NCI-H748 treated with DMSO at 0.1 percent for 48 hours (cell line): ENCODE measurements around the gene KIF26B.
"Not testable (repeated sequence)": the region's sequence is repeated elsewhere in the genome, so short reads cannot be mapped to it uniquely, and the experiment has no call there.

Experiments used
- DNase-seq: peaks from one replicate; lab custom pipeline; 2025; lab: John Stamatoyannopoulos, UW

KIF26B gene

DNA sequence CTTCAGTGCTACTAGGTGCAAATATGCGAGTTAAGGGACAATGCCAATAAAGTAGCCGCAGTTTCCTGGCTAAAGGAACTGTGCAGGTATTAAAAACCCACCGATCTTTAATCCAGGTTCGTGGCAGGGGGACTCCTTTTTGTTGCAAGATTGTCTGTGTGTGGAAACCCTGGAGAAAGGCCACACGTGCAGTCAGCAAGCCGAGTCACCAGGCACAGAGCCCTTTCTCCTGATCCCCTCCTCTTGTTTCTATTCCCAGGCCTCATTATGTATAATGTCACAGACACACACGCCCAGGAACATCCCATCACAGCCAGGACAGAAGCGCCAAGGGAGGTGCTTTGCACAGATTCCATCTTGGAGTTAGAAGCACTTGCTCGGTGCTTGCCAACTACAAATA lies 528.9 kb downstream of the KIF26B start:
- DNase-seq = no peak

DNA sequence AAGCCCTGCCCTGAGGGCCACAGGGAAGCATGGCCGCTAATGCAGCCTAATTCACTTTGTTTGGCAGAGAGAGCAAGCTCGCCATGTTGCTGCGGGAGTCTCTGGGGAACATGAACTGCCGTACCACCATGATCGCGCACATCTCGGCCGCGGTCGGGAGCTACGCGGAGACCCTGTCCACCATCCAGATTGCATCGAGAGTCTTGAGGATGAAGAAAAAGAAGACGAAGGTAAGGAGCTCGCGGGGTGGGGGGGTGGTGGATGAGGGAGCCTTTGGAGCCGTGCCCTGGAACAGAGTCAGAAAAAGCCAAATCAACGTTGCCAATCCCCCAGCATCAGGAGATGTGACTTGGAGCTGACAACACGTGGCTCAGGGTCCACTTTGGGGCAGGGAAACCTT lies 529.4 kb downstream of the KIF26B start:
- no peak for DNase-seq

DNA sequence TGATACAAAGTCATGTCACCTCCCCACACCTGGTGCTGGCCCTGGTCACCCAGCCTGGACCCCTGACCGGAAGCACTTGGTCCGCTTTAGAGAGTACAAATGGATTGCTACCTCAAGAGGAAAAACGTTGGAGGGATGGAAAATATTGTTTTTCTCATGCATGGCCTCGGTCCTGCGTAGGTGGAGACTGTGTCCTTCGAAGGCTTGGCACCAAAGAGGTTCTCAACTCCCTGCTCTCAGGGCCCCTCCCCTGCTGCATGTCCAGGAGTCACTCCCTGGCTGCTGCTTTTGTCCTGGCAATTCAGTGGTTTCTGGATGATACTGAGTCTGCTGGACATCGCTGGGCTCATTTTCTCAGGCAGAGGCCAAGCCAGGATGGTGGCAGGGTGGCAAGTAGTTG lies 529.8 kb downstream of the KIF26B start:
- DNase-seq = no peak

DNA sequence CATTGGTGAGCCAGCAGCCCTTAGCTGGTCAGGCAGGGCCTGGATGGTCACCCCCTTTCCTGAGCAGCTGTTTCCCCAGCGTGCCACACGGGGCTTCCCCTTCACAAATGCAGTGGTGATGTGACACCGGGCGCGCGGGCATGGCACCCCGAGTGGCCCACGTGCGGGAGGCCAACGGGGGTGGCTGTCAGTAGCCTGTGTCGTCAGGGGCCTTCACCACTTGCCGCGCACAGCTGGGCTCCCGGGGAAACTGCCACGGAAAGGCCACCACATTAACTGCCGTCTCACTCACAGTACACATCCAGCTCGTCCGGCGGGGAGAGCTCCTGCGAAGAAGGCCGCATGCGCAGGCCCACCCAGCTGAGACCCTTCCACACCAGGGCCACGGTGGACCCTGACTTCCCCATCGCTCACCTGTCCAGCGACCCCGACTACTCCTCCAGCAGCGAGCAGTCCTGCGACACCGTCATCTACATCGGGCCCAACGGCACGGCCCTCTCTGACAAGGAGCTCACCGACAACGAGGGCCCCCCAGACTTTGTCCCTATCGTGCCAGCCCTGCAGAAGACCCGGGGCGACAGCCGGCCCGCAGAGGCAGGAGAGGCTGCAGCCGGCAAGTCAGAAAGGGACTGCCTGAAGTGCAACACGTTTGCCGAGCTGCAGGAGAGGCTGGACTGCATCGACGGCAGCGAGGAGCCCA lies 530.5 kb downstream of the KIF26B start:
- DNase-seq = no peak

DNA sequence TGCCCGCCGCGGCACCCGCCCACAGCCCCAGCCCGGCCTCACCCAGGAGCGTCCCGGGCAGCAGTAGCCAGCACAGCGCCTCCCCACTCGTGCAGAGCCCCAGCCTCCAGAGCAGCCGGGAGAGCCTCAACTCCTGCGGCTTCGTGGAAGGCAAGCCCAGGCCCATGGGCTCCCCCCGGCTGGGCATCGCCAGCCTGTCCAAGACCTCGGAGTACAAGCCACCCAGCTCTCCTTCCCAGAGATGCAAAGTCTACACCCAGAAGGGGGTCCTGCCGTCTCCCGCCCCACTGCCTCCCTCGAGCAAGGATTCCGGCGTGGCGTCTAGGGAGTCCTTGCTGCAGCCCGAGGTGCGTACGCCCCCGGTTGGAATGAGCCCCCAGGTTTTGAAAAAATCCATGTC lies 531.2 kb downstream of the KIF26B start:
- DNase-seq = no peak

DNA sequence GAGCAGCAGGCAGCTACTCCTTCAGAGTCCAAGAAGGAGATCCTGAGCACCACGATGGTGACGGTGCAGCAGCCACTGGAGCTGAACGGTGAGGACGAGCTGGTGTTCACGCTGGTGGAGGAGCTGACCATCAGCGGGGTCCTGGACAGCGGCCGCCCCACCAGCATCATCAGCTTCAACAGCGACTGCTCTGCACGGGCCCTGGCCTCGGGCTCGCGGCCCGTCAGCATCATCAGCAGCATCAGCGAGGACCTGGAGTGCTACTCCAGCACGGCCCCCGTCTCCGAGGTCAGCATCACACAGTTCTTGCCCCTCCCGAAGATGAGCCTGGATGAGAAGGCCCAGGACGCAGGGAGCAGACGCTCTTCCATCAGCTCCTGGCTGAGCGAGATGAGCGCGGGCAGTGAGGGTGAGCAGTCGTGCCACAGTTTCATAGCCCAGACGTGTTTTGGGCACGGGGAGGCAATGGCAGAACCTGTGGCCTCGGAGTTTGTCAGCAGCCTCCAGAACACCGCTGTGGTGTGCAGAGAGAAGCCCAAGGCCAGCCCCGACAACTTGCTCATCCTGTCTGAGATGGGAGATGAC lies 531.8 kb downstream of the KIF26B start:
- no peak for DNase-seq

DNA sequence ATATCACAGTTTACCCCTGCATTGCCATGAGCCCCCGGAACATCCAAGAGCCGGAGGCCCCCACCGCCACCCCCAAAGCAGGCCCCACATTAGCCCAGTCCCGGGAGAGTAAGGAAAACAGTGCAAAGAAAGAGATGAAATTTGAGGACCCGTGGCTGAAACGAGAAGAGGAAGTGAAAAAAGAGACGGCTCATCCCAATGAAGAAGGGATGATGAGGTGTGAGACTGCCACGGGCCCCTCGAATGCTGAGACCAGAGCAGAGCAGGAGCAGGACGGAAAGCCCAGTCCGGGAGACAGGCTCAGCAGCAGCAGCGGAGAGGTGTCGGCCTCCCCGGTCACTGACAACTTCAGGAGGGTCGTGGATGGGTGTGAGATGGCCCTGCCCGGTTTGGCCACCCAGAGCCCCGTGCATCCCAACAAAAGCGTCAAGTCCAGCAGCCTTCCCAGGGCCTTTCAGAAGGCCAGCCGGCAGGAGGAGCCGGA lies 532.4 kb downstream of the KIF26B start:
- no peak for DNase-seq

DNA sequence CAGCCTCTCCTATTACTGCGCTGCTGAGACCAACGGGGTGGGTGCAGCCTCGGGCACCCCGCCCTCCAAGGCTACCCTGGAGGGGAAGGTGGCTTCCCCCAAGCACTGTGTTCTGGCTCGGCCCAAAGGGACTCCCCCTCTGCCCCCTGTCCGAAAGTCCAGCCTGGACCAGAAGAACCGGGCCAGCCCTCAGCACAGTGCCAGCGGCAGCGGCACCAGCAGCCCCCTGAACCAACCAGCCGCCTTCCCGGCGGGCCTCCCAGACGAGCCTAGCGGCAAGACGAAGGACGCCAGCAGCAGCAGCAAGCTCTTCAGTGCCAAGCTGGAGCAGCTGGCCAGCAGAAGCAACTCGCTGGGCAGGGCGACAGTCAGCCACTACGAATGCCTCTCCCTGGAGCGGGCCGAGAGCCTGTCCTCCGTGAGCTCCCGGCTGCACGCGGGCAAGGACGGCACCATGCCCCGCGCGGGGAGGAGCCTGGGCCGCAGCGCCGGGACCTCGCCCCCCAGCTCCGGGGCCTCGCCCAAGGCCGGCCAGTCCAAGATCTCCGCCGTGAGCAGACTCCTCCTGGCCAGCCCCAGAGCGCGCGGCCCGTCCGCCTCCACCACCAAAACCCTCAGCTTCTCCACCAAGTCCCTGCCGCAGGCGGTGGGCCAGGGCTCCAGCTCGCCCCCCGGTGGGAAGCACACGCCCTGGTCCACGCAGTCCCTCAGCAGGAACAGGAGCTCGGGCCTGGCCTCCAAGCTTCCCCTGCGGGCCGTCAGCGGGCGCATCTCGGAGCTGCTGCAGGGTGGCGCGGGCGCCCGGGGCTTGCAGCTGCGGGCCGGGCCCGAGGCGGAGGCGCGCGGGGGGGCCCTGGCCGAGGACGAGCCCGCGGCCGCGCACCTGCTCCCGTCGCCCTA lies 533.1 kb downstream of the KIF26B start:
- DNase-seq = no peak

DNA sequence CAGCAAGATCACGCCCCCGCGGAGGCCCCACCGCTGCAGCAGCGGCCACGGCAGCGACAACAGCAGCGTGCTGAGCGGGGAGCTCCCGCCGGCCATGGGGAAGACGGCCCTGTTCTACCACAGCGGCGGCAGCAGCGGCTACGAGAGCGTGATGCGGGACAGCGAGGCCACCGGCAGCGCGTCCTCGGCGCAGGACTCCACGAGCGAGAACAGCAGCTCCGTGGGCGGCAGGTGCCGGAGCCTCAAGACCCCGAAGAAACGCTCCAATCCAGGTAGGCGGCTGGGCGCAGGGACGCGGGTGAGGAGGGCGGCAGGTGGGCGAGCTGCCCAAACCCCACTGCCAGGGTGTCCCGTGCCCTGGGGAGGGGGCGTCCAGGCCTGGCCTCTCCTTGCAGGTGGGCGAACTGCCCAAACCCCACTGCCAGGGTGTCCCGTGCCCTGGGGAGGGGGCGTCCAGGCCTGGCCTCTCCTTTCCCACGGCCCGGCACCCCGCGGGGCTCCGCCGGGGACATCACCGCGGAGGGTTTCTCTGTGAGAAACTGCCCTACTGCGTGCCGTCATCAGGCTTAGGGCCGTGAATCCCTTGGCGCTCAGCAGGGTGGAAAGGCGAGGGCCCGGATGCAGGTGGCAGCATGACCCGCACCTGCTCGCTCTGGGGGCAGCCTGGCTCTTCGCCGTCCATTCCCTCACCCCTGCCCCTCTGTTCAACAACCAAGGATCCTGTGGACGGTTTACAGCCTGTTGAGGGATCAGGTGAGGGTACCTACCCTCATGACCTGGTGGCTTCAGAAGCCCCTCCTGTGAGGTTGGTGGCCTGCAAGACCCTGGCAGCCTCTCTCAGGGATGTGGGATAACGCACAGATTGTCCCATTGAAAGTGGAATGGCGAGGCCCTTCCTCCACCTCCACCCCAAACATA lies 534.0 kb downstream of the KIF26B start:
- DNase-seq = no peak

DNA sequence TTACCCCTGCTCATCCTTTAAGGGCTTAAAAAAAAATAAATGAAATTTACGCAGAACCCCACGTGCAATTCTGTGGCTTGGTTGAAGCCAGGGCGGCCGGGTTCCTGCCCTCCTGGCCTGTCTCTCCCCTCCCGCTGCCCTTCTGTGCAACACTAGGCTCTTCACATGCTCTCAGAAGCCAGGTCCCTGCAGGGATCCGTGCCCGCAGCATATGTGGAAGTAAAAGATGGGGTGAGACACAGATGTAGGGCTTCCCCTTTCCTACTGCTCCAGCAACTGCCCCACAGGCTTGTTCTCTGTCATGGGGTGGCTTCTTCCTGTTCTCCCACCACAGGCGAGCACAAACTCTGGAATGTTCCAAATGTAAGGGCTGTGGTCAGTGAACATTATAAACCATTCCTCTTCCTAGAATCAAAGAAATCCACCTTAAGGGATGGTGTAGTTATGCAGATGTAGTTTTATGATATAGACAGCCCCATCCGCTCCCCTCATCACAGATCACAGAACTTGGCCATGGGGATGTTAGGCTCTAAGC lies 535.4 kb downstream of the KIF26B start:
- no peak for DNase-seq

DNA sequence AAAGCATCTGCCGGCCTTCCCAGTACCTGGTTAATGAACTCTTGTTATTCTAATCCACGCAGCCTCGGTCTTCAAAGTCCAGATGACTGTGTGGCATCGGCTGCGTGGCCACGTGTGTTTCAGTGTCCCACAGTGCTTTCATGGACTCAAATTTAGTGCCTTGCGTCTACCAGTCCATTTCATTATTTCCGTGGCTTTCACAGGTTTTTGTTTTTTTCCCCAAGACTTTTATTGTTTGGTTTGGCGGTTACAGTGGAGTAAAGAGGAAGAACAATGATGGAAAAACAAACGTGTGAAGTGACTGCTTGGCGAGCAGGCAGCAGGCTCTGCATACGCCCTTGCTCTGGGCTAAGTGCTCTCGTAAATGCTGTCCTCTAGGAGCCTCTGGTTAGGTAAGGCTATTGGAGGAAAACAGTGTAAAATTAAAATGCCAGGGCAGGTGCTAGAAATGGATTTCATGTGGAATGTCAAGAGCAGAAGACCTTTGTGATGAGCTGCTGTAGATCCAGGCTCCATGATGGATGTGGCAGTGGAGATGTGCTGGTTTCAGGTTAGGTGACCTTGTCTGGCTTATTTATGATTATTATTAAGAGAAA lies 536.3 kb downstream of the KIF26B start:
- DNase-seq = no peak

DNA sequence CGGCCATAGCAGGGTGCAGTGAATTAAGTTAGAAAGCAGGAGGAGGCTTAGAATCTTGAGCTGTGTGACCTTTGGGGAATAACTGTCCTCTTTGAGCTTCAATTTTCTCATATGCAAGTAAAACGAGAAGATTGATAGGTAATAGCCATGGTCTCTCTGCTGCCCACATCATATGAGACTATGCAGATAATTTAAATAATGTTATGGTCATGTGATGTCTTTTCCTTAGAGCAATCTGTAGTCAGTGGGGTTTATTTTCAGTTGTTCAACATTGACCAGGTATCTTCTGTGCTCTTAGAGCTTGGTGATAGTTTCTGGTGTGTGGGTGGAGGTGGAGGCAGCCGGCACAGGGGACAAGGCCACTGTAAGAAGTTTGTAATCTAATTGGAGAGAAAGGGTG lies 537.1 kb downstream of the KIF26B start:
- no peak for DNase-seq

DNA sequence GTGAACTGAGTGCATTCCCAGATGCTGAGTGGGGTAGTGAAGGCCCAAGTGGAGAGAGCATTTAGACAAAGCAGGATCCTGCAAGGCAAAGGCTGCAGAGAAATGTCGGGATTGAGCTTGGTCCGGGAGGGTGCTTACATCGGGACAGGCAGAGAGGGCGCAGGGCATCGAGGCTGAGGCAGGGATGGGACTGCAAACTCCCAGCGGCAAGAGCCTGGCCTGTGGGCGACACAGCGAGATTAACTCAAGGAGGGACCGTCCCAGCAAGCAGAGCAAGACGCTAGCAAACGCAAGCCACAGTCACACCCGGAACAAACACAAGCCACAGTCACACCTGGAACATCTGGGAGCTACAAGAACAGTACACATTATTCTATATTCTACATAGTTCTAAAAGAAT lies 537.5 kb downstream of the KIF26B start:
- DNase-seq = no peak

DNA sequence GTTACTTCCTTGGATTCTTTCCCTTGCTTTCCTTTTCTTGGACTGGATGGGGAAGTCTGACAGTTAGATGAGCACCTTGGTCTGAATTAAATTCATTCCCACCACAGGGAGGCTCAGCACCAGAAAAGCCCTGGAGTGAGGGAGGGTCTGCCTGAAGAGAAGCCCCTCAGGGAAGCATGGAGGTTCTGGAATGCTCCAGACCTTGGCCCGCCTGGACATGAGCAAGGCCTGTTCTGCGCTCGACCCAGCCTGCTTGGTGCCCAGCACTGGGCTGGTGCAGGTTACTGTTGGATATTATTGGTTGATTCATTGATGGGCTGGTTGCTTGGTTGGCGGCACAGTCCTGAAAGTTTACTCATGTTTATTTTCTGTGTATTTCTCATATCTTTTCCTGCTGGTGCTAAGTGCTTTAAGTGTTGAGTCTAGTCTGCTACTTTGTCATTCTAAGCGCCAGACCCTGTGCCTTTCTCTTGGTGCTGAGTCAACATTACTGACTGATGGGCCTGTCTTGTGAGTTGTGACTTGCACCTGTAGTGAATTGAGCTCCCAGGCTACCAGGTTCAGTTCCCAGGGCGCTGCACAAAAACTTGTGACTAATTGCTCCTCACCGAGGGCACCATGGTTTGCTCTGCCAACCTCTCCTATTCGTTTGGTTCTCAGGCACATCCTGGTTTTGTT lies 538.5 kb downstream of the KIF26B start:
- DNase-seq = no peak

DNA sequence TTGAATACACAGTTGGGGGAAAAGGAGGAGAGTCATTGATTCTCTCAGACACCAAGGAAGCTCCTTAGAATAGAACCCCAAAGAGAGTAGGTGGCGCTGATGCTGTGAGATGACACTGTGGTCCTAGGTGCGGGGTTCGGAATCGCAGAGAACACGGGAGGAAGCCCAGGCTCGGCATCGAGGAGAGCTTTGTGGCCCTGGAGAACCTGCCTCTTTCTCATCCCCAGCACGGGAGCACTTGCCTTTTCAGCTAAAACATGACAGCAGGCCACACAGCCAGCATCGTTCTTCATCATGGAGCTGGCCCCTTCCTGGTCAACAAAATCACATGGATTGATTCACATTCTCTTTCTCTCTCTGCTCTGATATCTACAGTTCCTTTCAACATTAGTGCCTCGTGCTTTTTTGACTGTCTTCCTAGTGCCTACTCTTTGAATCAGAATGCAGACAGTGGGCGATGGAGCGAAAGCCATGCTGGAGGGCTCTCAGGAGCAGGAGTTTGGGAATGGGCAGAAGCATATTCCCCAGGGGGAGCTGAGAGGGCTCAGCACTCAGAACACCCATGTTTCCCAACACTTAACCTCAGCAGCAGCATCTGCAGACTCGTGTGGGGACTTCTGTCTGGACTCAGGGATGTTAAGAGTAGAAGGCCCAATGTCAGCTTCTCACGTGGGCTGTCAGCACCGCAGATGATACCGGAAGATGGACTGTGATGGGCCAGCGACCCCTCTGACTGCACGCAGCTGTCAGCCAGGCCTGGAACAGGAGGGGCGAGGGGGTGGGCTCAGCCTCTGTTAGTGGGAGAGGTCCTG lies 539.4 kb downstream of the KIF26B start:
- DNase-seq = no peak

DNA sequence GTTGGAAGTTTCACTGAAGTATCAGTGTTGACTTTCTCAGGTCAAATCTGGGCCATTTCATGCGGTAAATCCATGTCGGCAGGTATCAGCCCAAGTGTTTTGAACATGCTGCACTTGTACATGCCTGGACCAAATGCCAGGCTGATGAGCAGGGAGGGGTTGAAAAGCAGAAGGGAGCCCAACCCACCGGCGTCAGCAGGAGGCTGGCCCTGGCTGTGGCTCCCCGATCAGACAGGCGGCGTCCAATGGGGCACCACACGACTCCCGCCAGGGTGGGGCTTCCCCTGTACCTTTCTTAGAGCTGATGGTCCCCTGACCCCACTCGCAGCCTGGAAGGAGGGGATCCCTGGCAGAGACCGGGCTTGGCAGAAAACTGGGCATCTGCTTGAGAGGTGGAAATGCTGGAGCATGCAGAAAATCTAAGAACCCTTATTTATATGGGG lies 540.0 kb downstream of the KIF26B start:
- DNase-seq = no peak

DNA sequence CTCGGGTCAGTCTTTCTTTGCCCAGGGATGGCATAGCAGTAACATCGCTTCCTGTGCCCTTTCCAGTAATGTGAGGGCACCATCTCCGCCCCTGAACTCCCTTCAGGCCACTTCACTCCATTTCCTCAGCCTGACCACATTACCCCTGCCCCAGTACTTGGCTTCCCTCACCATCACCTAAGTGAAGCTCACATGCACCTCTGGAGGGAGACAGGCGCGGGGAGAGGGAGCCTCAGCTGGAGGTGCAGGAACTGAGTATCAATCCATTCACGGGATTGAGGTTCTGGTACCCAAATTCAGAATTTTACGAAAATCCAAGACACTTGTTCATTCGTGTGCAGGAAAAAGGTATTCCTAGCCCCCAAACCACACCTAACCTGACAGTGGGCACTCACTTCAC lies 540.4 kb downstream of the KIF26B start:
- DNase-seq = no peak

DNA sequence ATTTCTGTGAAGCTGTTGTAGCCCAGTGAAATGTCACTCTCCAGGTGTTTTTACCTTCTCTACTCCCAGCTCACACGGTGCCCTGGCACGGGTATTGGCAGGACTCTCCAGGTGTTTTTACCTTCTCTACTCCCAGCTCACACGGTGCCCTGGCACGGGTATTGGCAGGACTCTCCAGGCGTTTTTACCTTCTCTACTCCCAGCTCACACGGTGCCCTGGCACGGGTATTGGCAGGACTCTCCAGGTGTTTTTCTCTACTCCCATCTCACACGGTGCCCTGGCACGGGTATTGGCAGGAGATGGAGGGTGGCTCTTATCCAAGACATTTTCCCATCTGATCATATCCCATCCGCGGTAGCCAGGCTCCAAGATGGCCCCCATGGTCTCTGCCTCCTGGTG lies 540.9 kb downstream of the KIF26B start:
- not testable (repeated sequence) for DNase-seq

DNA sequence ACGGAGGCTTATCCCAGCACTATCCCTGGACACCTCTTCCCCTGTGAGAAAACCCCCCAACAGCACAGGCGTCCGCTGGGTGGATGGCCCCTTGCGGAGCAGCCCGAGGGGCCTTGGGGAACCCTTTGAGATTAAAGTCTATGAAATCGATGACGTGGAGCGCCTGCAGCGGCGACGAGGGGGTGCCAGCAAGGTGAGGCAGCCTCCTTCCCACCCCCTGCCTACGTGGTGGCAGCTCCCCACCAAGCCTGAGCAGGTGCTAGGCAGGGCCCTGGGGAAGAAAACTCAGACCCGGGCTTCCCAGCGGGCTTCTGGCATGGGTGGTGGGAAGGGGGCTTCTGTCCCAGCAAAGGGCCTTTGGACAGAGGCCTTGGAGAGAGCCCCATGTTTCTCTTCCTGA lies 543.3 kb downstream of the KIF26B start:
- DNase-seq = no peak

DNA sequence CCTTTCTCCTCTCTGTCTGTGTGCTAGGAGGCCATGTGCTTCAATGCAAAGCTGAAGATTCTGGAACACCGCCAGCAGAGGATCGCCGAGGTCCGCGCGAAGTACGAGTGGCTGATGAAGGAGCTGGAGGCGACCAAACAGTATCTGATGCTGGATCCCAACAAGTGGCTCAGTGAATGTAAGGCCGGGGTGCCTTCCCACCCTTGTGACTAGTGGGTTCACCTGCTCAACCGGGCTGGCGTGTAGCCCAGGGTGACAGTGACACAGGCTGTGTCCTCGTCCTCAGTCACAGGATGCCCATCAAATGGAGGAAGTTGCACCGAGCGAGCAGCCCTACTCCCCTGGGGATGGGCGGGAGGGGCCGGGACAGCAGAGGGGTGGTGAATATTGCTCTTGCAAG lies 544.1 kb downstream of the KIF26B start:
- DNase-seq = no peak
